Measurements from ENCODE around the gene PACS2.
A peak's percentile ranks its signal among the peaks of the same experiment; 100 is the strongest.

The PACS2 gene

GRCh38 chr14:105419195-105420091, 104.9 kb downstream of the PACS2 start, which contains the start of gene MTA1:
Gene MTA1 (plus strand): TSS chr14:105419827. CDS start chr14:105420036, 209 bp downstream.
- TF ChIP-seq TOX (CRISPR knock-in tag; IDR thresholded peaks at IDR 0.05; ENCODE audit: borderline replicate concordance) (no peak), TSHZ2 (CRISPR knock-in tag; IDR thresholded peaks at IDR 0.05) (no peak), ZNF565 (CRISPR knock-in tag; conservative IDR thresholded peaks at IDR 0.05; ENCODE audit: low read depth) (no peak), ISL1 (CRISPR knock-in tag; IDR thresholded peaks at IDR 0.05) (no peak), BACH2 (CRISPR knock-in tag; IDR thresholded peaks at IDR 0.05; ENCODE audit: borderline replicate concordance) (no peak), ZFP30 (CRISPR knock-in tag; IDR thresholded peaks at IDR 0.05) (no peak), ZNF70 (CRISPR knock-in tag; IDR thresholded peaks at IDR 0.05) (no peak), PATZ1 (CRISPR knock-in tag; IDR thresholded peaks at IDR 0.05; ENCODE audit: borderline replicate concordance) (no peak), ZFP3 (CRISPR knock-in tag; IDR thresholded peaks at IDR 0.05) (no peak)
- peak; percentile 21; the same call in 2 of the 3 replicates for ATAC-seq

- TF ChIP-seq TOX (CRISPR knock-in tag; IDR thresholded peaks at IDR 0.05; ENCODE audit: borderline replicate concordance) (no peak), TCF4 (CRISPR knock-in tag; IDR thresholded peaks at IDR 0.05; ENCODE audit: borderline replicate concordance) (no peak), SNAI2 (CRISPR knock-in tag; IDR thresholded peaks at IDR 0.05) (no peak), CSDC2 (CRISPR knock-in tag; IDR thresholded peaks at IDR 0.05) (no peak), ZNF8 (CRISPR knock-in tag; IDR thresholded peaks at IDR 0.05) (no peak), OSR1 (CRISPR knock-in tag; IDR thresholded peaks at IDR 0.05) (no peak), PATZ1 (CRISPR knock-in tag; IDR thresholded peaks at IDR 0.05; ENCODE audit: borderline replicate concordance) (no peak), ARNTL (CRISPR knock-in tag; IDR thresholded peaks at IDR 0.05; ENCODE audit: borderline replicate concordance, low read depth) (no peak), GLIS3 (CRISPR knock-in tag; IDR thresholded peaks at IDR 0.05) (no peak), CREB5 (CRISPR knock-in tag; IDR thresholded peaks at IDR 0.05; ENCODE audit: low read depth) (no peak), ZFP30 (CRISPR knock-in tag; IDR thresholded peaks at IDR 0.05) (no peak), TSHZ2 (CRISPR knock-in tag; IDR thresholded peaks at IDR 0.05) (no peak), ZFP3 (CRISPR knock-in tag; IDR thresholded peaks at IDR 0.05) (no peak), ZNF565 (CRISPR knock-in tag; conservative IDR thresholded peaks at IDR 0.05; ENCODE audit: low read depth) (no peak), PPARA (CRISPR knock-in tag; IDR thresholded peaks at IDR 0.05; ENCODE audit: borderline replicate concordance) (no peak), ZC3H10 (CRISPR knock-in tag; IDR thresholded peaks at IDR 0.05) (no peak), BACH2 (CRISPR knock-in tag; IDR thresholded peaks at IDR 0.05; ENCODE audit: borderline replicate concordance) (no peak), RARB (CRISPR knock-in tag; IDR thresholded peaks at IDR 0.05) (no peak), ESRRG (CRISPR knock-in tag; IDR thresholded peaks at IDR 0.05) (no peak)
- ATAC-seq = no peak
Measured at GRCh38 chr14:105420101-105420973, 105.8 kb downstream of the PACS2 start.
